Fibroblast of skin of left biceps (primary cell): Measurements from ENCODE around the gene CCDC74B.
"Not testable (repeated sequence)": the region's sequence is repeated elsewhere in the genome, so short reads cannot be mapped to it uniquely, and the experiment has no call there.

Source experiments
- DNase-seq, 2 experiments: peaks; one replicate each; pipeline ENCODE4 v3.0.0-alpha.2; 2013; ENCODE audit warnings: low read depth in 2 of 2

CCDC74B gene

GRCh38 chr2:130150181-130151144, 5.6 kb upstream of the CCDC74B start:
- no peak for DNase-seq

GRCh38 chr2:130148515-130148914, 3.6 kb upstream of the CCDC74B start:
- DNase-seq, result not testable (repeated sequence)

- DNase-seq, result not testable (repeated sequence)
Measured at GRCh38 chr2:130143266-130144039, 1.5 kb downstream of the CCDC74B start.

DNA sequence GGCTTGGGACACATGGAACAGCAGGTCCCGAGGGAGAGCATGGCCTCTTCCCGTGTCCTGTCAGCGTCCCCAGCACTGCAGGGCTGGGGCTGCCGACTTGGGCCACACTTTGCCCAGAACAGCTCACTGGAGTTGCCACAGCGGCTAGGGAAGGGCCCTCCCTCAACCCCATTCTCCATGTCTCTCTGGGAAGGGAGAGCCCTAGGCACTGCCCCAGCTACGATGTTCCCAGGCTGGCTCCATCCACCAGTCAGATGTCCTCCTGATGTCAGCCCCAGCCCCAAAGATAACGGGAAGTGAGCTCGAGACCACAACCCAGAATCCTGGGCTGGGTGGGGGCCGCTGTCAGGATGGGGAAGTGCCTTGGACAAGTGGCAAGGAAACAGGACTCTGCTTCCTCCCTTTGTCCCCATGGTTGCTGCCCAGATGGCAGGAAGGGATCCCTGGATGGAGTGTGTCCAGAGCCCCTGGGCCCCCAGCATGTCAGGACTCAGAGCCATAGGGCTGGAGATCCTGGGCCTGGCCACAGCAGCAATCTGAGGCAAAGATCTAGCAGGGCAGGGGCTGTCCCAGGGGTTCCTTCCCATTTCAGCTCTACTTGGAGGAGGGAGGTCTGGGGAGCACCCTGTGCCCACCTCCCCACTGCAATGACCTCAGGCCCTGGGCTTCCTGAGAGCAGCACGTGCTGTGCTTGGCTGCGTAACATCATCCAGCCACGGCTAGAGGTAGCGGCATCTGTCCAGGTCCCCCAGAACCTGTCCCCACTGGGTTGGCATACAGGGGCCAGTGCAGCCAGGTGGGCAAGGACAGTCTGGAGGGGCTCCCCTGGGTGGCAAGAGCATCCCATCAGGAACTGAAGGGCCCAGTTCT, 2.3 kb downstream of the CCDC74B start:
- DNase-seq, result not testable (repeated sequence)

DNA sequence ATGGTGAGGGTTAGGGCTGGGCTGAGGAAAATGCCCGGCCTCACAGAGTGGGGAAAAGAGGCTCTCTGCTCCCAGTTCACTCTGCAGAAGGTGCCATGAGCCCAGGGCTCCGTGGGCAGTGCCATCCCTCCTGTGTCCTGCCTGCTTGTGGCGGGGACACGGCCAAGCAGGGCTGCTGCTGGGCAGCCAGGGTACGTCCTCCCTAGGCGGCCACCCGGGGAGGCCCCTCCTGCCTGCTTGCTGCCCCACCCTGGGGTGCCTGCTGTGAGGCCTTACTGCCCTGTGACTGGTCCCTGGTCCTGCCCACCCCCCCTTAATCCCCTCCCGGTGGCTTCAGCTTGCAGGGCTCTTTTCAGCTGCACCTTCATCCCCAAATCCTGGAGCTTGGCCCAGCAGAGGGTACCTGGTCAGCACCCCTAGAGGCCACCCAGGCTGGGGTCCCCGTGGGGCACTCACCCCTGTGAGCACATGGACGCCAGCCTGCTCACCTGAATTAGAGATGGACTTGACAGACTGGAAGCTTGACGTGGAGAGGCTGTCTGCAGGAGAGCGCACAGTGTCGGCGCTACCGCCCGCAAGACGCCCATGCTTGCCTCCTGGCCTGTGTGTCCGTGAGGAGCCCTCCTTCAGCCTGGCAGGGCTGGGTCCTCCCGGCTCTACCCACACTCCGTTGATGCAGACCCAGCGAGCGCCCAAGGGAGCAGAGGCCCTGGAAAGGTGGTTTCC, 3.1 kb downstream of the CCDC74B start:
- DNase-seq, result not testable (repeated sequence)

DNA sequence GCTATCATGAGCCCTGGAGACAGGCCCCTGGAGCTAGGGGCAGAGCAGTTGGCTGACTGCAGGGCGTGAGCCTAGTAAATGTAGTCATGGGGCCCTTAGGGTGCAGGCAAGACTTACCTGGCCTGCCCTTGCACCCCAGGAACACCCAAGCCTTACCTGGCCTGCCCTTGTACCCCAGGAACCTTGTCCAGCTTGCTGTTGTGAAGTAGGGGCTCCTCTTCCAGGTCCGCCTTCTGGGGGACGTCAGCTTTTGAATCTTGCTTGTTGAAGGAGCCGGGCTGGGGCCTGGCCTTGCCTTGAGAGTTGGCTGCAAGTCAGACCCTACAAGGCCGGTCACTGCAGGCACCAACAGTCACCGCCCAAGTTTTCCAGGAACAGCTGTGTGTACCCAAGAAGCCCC, 3.9 kb downstream of the CCDC74B start:
- DNase-seq, result not testable (repeated sequence)

- not testable (repeated sequence) for DNase-seq
Measured at GRCh38 chr2:130140516-130140915, 4.4 kb downstream of the CCDC74B start.

- DNase-seq, result not testable (repeated sequence)
Measured at GRCh38 chr2:130139331-130140280, 5.3 kb downstream of the CCDC74B start.

GRCh38 chr2:130138841-130139251, 6.1 kb downstream of the CCDC74B start:
- not testable (repeated sequence) for DNase-seq

GRCh38 chr2:130138326-130138725, 6.6 kb downstream of the CCDC74B start:
- DNase-seq, result not testable (repeated sequence)

GRCh38 chr2:130137118-130137517, 7.8 kb downstream of the CCDC74B start:
- DNase-seq, result not testable (repeated sequence)

- not testable (repeated sequence) for DNase-seq
Measured at GRCh38 chr2:130136546-130136945, 8.4 kb downstream of the CCDC74B start.

DNA sequence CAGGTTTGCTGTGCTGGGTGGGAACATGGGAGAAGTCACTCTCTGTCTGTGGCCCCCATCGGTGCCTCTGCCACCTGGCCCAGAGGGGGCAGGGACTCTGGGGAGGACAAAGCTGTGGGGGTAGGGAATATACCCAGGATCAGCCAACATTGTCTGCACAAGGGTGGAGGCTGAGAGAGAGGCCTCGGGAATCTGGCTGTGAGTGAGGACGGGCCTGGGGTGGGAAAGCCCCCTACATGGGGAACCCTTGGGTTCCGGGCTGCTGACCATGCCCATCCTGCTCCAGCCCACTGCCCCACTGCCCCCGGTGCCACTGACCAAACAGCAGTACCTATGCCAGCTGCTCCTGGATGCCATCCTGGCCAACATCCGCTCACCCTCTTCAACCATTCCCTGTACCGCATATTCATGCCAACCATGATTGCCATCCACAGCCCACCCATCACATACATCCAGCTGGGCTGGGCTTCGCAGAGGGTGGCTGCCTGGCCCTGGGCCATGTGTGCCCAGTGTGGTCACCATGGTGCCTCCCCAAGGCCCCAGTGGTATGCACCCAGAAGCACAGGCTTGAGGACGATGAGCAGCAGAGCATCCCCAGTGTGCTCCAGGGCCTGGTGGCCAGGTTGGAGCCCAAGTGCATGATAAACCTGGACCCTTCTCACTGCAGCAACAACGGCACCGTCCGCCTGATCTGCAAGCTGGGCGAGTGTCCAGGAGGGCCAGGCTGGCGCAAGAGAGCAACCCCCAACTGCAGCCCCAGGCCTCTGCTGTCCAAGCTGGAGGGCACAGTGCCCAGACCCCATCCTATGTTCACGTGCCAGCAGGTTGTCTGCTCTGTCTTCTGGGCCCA, 9.0 kb downstream of the CCDC74B start:
- no peak for DNase-seq

DNA sequence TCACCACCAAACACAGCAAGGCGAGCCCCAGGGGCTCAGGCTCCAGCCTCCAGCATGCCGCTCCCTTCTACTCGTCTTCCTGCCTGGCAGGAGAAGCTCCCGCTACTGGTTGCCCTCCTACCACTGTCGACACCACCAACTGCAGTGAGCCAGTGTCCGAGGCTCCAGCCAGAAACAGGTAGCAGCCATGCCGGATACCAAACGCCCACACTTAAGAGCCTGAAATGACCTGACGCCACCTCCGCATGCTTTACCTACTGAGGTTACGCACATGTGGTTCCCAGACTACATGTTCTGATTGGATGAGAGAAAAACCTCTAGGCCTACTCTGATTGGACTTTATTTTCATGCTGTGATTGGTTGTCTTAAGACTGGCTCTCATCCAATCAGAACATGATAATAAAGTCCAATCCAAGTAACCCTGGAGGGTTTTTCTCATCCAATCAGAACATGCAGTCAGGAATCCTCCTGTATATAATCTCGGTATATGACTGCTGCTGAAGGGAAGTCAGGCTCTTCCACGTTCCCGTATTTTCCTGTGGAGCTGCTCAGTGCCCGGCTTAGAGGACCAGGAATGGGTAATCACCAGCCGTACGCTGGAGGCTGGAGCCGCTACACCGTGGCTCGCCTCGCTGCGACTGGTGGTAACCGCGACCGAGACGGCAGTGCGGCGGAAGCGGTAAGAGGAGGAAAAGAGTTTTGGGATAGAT, 15.6 kb downstream of the CCDC74B start, which contains the start of gene POTEF:
TSS of gene POTEF (minus strand) at position 103 of the 710 bp plus-strand sequence. CDS start 8,707 bp downstream, outside the sequence.
- not testable (repeated sequence) for DNase-seq

GRCh38 chr2:130128464-130128863, 16.4 kb downstream of the CCDC74B start:
- not testable (repeated sequence) for DNase-seq

DNA sequence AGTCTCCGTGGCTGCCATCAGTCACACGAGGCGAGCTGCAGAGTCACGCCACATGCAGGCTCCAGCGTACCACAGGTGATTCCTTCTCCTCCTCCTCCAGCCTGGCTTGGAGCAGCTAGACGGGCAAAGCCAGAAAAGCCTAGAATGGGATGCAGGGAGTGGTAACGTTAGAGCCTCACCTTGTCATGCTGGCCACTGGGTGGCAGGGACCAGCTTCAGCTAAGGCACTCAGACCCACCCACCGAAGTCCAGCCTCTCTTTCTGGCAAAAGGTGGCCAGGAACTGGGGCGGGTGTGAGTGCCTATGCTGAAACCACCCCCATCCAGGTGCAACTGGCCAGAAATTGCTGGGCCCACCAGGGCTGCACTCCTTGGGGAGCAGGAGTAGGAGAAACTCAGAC, 17.2 kb downstream of the CCDC74B start:
- DNase-seq, result not testable (repeated sequence)

GRCh38 chr2:130120924-130121323, 24.0 kb downstream of the CCDC74B start:
- DNase-seq, result not testable (repeated sequence)
